ENCODE results near the gene DRGX. TPM values are rescaled to one million over a fixed set of nuclear protein-coding genes. Genes with fewer than 3 reads are reported as not detected.

DRGX gene
- total and polyA plus RNA-seq, 2 of the 13 experiments (the other 11 are each of a cell fraction or from before 2014, with no cell fraction given): not detected

DNA sequence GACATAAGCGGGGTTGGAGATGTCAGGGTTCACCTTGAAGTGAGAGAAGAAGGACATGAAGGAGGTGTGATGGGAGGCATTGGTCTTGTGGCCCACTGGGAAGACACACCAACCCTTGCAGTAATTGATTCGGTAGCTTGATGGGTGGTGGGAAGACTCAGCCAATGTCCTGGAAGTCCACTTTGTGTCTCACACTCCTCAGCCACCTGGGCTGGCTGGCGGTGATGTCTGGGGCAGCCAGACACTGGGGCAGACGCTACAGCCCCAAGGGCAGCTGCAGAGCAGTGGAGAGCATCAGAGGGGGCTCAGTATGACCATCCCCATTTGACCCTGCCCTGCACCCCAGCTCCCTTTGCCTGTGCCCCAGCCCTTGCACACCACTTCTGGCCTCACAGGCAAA, 16.7 kb upstream of the DRGX start (continued):
- no peak for TF ChIP-seq HMGXB3 (CRISPR knock-in tag; IDR thresholded peaks at IDR 0.05; ENCODE audit: borderline replicate concordance)

GRCh38 chr10:49410365-49411074, 14.6 kb upstream of the DRGX start:
- Histone ChIP-seq H3K9me3 (ENCODE audit: low read length) (no peaks in the 10 kb centered on the region), H3K4me1 (ENCODE audit: insufficient read depth, low read length) (no peaks in the 10 kb centered on the region), H2AFZ (ENCODE audit: low read length) (no peak overlapping the region), H3K27me3 (ENCODE audit: control insufficient read depth in 1 of 2, insufficient read depth in 2 of 2, low read length in 2 of 2) (peaks cover 3 to 26% of the 10 kb centered on the region in 2 experiments; a peak in 4 of 5 replicates), H3K9ac (ENCODE audit: insufficient read depth, low read depth, low read length) (no peak overlapping the region), H4K20me1 (ENCODE audit: insufficient read depth, low read length) (0 out of 2 replicates have a peak, but pooled peaks cover 3% of the 10 kb centered on the region), H3K79me2 (ENCODE audit: insufficient read depth, low read length) (no peaks in the 10 kb centered on the region), H3K4me3 (replicated peaks in 1 of 3; ENCODE audit: insufficient read depth in 1 of 3, low read depth in 2 of 3, low read length in 3 of 3) (no peak overlapping the region), H3K4me2 (ENCODE audit: low read depth, low read length) (no peak overlapping the region), H3K36me3 (replicated peaks in 1 of 2; ENCODE audit: control insufficient read depth in 1 of 2, insufficient read depth in 2 of 2, low read length in 2 of 2) (no peaks in the 10 kb centered on the region), H3K27ac (ENCODE audit: extremely low read length, insufficient read depth, low read length) (no peak overlapping the region)
- CTCF ChIA-PET (ENCODE audit: low intra/inter-chr PET ratio, low total read pairs): no interaction called here
- TF ChIP-seq SATB2 (CRISPR knock-in tag; IDR thresholded peaks at IDR 0.05) (no peak), ZNF34 (CRISPR knock-in tag; IDR thresholded peaks at IDR 0.05; ENCODE audit: borderline replicate concordance) (no peak), ZBTB1 (CRISPR knock-in tag; IDR thresholded peaks at IDR 0.05; ENCODE audit: borderline replicate concordance) (no peak), NPAS2 (CRISPR knock-in tag; IDR thresholded peaks at IDR 0.05; ENCODE audit: borderline replicate concordance) (no peak), ZNF768 (CRISPR knock-in tag; IDR thresholded peaks at IDR 0.05) (no peak)
- FAIRE-seq (no peak), DNase-seq (ENCODE audit: low spot score) (no peak), ATAC-seq (no peak)
- intact Hi-C loops (cut with micrococcal nuclease; ENCODE audit: unreplicated experiment) (no loop called here), in situ Hi-C loops (cut with HindIII; ENCODE audit: extremely low pct_ligation_motif_present, low pct_unique_long_range_greater_than_20kb) (no loop called here)
- no TSS peak for BruUV-seq (replicated peaks)
- 2% methylated on average over 7 of the region's 7 CpGs for WGBS (ENCODE audit: low lambda C conversion rate)
- POLR2A ChIA-PET: no interaction called here

Measured in HepG2 (cell line).